Measurements from ENCODE around the gene SLC25A21. TPM values are rescaled to one million over a fixed set of nuclear protein-coding genes. Genes with fewer than 3 reads are reported as not detected.

The SLC25A21 gene
- polyA plus RNA-seq, 1 experiment: 0.50 TPM

GRCh38 chr14:36820901-36821300, 351.5 kb downstream of the SLC25A21 start:
- POLR2A ChIA-PET: no interaction called here
- DNase-seq (ENCODE audit: low read depth): no peak

GRCh38 chr14:36820111-36820709, 352.2 kb downstream of the SLC25A21 start:
- Histone ChIP-seq H3K36me3 (ENCODE audit: control insufficient read depth, insufficient read depth, low read length) (no peaks in the 10 kb centered on the region), H3K4me3 (ENCODE audit: low read depth, low read length) (no peak overlapping the region), H3K27me3 (ENCODE audit: control insufficient read depth, insufficient read depth, low read length) (no peaks in the 10 kb centered on the region)
- POLR2A ChIA-PET: no interaction called here
- CTCF ChIA-PET: interaction anchor here (0.9 kb wide), 1 partner anchor 19 kb away, joined by 3 read pairs; no protein-coding TSS in a partner anchor
- DNase-seq (ENCODE audit: low read depth): no peak
- TF ChIP-seq CTCF (IDR thresholded peaks at IDR 0.05; ENCODE audit: insufficient read depth, low read depth, low read length): no peak

More at GRCh38 chr14:36820901-36821300, 351.5 kb downstream of the SLC25A21 start:
- Histone ChIP-seq H3K4me3 (ENCODE audit: low read depth, low read length) (no peak overlapping the region), H3K36me3 (ENCODE audit: control insufficient read depth, insufficient read depth, low read length) (no peaks in the 10 kb centered on the region), H3K27me3 (ENCODE audit: control insufficient read depth, insufficient read depth, low read length) (no peaks in the 10 kb centered on the region)
- no peak for TF ChIP-seq CTCF (IDR thresholded peaks at IDR 0.05; ENCODE audit: insufficient read depth, low read depth, low read length)
- CTCF ChIA-PET: no interaction called here

- no peak overlapping the region for H3K4me3 ChIP-seq (ENCODE audit: low read depth, low read length)
- ChIA-PET CTCF (interaction anchor here (0.7 kb wide), 1 partner anchor 12 kb away, joined by 4 read pairs; no protein-coding TSS in a partner anchor), POLR2A (no interaction called here)
- DNase-seq (ENCODE audit: low read depth): no peak
- no peaks in the 10 kb centered on the region for H3K36me3 ChIP-seq (ENCODE audit: control insufficient read depth, insufficient read depth, low read length)
- no peaks in the 10 kb centered on the region for H3K27me3 ChIP-seq (ENCODE audit: control insufficient read depth, insufficient read depth, low read length)
- TF ChIP-seq CTCF (IDR thresholded peaks at IDR 0.05; ENCODE audit: insufficient read depth, low read depth, low read length): no peak
These were observed 353.5 kb downstream of the SLC25A21 start for GRCh38 chr14:36818794-36819384.

GRCh38 chr14:36818246-36818645, 354.2 kb downstream of the SLC25A21 start:
- Histone ChIP-seq H3K4me3 (ENCODE audit: low read depth, low read length) (no peak overlapping the region), H3K27me3 (ENCODE audit: control insufficient read depth, insufficient read depth, low read length) (no peaks in the 10 kb centered on the region), H3K36me3 (ENCODE audit: control insufficient read depth, insufficient read depth, low read length) (no peaks in the 10 kb centered on the region)
- CTCF ChIA-PET: interaction anchor here (0.7 kb wide), 1 partner anchor 12 kb away, joined by 4 read pairs; no protein-coding TSS in a partner anchor
- POLR2A ChIA-PET: no interaction called here
- no peak for DNase-seq (ENCODE audit: low read depth)
- TF ChIP-seq CTCF (IDR thresholded peaks at IDR 0.05; ENCODE audit: insufficient read depth, low read depth, low read length): no peak

- no peaks in the 10 kb centered on the region for H3K27me3 ChIP-seq (ENCODE audit: control insufficient read depth, insufficient read depth, low read length)
- no peak for DNase-seq (ENCODE audit: low read depth)
These were observed 355.1 kb downstream of the SLC25A21 start for GRCh38 chr14:36817071-36817930.

More at GRCh38 chr14:36817071-36817930, 355.1 kb downstream of the SLC25A21 start:
- POLR2A ChIA-PET: no interaction called here
- Histone ChIP-seq H3K36me3 (ENCODE audit: control insufficient read depth, insufficient read depth, low read length) (no peaks in the 10 kb centered on the region), H3K4me3 (ENCODE audit: low read depth, low read length) (no peak overlapping the region)
- TF ChIP-seq CTCF (IDR thresholded peaks at IDR 0.05; ENCODE audit: insufficient read depth, low read depth, low read length): no peak
- CTCF ChIA-PET: no interaction called here
